MCF 10A (cell line): ENCODE data around the gene ZNF365. TPM values are rescaled to one million over a fixed set of nuclear protein-coding genes. Genes with fewer than 3 reads are reported as not detected.
"Not testable (repeated sequence)": the region's sequence is repeated elsewhere in the genome, so short reads cannot be mapped to it uniquely, and the experiment has no call there.

ENCODE experiments used
- BruUV-seq: library from RNA; stranded (reverse); fragments of 400-500 nt; replicated peaks from 2 replicates; lab custom pipeline; 2021; lab: Mats Ljungman, UMichigan
- CTCF ChIA-PET: fragments of 300-600 bp; sonication (Branson Sonifier 250); formaldehyde crosslinking; extraction: SDS; loops from one replicate; lab custom pipeline; 2021; ENCODE audit warnings: antibody characterized with exemption, inconsistent platforms; lab: Yijun Ruan, JAX
- POLR2A ChIA-PET: fragments of 300-600, 350-650 bp; sonication (Branson Sonifier 250); formaldehyde crosslinking; extraction: SDS; loops from one replicate; lab custom pipeline; 2020; ENCODE audit warnings: antibody characterized with exemption, inconsistent platforms; lab: Yijun Ruan, JAX
- DNase-seq: peaks from one replicate; pipeline ENCODE4 v3.0.0-alpha.2; 2018; ENCODE audit not compliant: unreplicated experiment
- H3K27ac Mint-ChIP-seq: one replicate; pipeline ENCODE4 v1.8.0; 2022; ENCODE audit warnings: mild to moderate bottlenecking, low read depth, mixed read lengths; ENCODE audit not compliant: unreplicated experiment
- H3K27me3 Mint-ChIP-seq: one replicate; pipeline ENCODE4 v1.8.0; 2022; ENCODE audit warnings: mixed read lengths; ENCODE audit not compliant: insufficient read depth, unreplicated experiment
- H3K36me3 Mint-ChIP-seq: one replicate; pipeline ENCODE4 v1.8.0; 2022; ENCODE audit warnings: mild to moderate bottlenecking, moderate library complexity, mixed read lengths; ENCODE audit not compliant: insufficient read depth, unreplicated experiment
- H3K4me1 Mint-ChIP-seq: one replicate; pipeline ENCODE4 v1.8.0; 2022; ENCODE audit warnings: mixed read lengths; ENCODE audit not compliant: insufficient read depth, unreplicated experiment
- H3K4me3 Mint-ChIP-seq: one replicate; pipeline ENCODE4 v1.8.0; 2022; ENCODE audit warnings: mild to moderate bottlenecking, moderate library complexity, mixed read lengths; ENCODE audit not compliant: unreplicated experiment
- H3K9me3 Mint-ChIP-seq: one replicate; pipeline ENCODE4 v1.8.0; 2022; ENCODE audit warnings: mixed read lengths; ENCODE audit not compliant: unreplicated experiment
- intact Hi-C: fragments of 100-400 bp; cut with micrococcal nuclease; formaldehyde crosslinking; loops from 2 replicates; pipeline ENCODE4 v1.14.1; 2022
- total RNA-seq: library from RNA; stranded (reverse); gene quantifications from 2 replicates; pipeline ENCODE4 v1.2.3, GENCODE V29; 2022
- TF ChIP-seq, protein P1 (sequence below): fragments of 200-600 bp; IDR thresholded peaks from one replicate; pipeline ENCODE4 v1.8.0; 2022; ENCODE audit warnings: antibody characterized with exemption, mild to moderate bottlenecking; ENCODE audit not compliant: unreplicated experiment

The ZNF365 gene
- total RNA-seq, 1 experiment from 2014 or later: 1.3 TPM

DNA sequence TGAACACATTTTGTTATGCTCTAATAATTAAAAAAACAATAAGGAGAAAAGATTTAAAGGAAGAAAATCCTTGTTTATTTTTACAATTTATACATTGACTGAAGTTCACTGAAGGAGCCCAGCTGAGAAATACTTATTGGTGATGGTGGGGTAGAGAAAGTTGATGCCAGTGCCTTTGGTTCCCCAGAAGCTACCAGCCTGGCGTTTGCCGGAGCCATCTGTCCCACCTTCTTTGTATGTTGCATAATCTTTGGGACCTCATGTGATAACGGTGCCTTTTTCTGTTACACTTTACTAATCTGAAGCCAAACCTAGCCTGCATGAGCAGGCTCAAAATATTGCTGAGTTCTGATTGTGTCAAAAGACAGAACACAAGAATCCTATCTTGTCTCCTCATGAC, 22.7 kb downstream of the ZNF365 start:
- no peaks in the 10 kb centered on the region for H3K27me3 Mint-ChIP-seq
- H3K9me3 Mint-ChIP-seq: peaks cover 3% of the 10 kb centered on the region
- no TSS peak for BruUV-seq
- no peaks in the 10 kb centered on the region for H3K36me3 Mint-ChIP-seq
- POLR2A ChIA-PET: no interaction called here
- H3K27ac Mint-ChIP-seq: no peak overlapping the region
- CTCF ChIA-PET: interaction anchor here (0.7 kb wide), 1 partner anchor 16 kb away, joined by 5 read pairs; no protein-coding TSS in a partner anchor
- no peak for DNase-seq
- TF ChIP-seq, protein P1, sequence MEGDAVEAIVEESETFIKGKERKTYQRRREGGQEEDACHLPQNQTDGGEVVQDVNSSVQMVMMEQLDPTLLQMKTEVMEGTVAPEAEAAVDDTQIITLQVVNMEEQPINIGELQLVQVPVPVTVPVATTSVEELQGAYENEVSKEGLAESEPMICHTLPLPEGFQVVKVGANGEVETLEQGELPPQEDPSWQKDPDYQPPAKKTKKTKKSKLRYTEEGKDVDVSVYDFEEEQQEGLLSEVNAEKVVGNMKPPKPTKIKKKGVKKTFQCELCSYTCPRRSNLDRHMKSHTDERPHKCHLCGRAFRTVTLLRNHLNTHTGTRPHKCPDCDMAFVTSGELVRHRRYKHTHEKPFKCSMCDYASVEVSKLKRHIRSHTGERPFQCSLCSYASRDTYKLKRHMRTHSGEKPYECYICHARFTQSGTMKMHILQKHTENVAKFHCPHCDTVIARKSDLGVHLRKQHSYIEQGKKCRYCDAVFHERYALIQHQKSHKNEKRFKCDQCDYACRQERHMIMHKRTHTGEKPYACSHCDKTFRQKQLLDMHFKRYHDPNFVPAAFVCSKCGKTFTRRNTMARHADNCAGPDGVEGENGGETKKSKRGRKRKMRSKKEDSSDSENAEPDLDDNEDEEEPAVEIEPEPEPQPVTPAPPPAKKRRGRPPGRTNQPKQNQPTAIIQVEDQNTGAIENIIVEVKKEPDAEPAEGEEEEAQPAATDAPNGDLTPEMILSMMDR: no peak
- no peak overlapping the region for H3K4me3 Mint-ChIP-seq
- intact Hi-C loops: no loop called here
- peaks cover 5% of the 10 kb centered on the region for H3K4me1 Mint-ChIP-seq

DNA sequence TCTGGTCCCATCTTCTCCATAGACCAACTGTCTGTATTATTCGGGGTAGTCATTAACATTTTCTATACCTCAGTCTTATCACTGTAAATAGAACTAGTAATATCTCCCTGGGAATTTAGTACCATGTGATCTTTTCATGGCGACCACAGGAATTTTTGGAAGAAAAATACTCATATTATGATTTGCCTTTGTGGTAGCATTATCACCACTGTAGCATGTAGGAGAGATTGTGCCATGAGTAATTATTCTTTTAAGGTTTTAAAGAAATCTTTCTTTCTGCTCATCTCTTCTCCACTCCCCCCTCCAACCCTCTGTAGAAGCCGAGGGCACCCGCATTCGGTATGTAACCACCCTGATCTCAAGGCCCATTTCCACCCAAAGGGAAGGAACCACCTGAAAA, 25.0 kb downstream of the ZNF365 start:
- POLR2A ChIA-PET: no interaction called here
- no peaks in the 10 kb centered on the region for H3K9me3 Mint-ChIP-seq
- no TSS peak for BruUV-seq
- TF ChIP-seq, protein P1: no peak
- H3K27ac Mint-ChIP-seq: no peak overlapping the region
- H3K4me3 Mint-ChIP-seq: no peak overlapping the region
- no peaks in the 10 kb centered on the region for H3K36me3 Mint-ChIP-seq
- no peak for DNase-seq
- H3K4me1 Mint-ChIP-seq: peaks cover 5% of the 10 kb centered on the region
- no peaks in the 10 kb centered on the region for H3K27me3 Mint-ChIP-seq
- intact Hi-C loops: no loop called here
- CTCF ChIA-PET: no interaction called here

GRCh38 chr10:62402508-62402907, 28.3 kb downstream of the ZNF365 start:
- ChIA-PET POLR2A (interaction anchor here (0.6 kb wide), 1 partner anchor 338 kb away, joined by 3 read pairs; no protein-coding TSS in a partner anchor), CTCF (interaction anchor here (0.6 to 1.0 kb wide), 2 partner anchors 12 to 15 kb away, joined by 3 read pairs; no protein-coding TSS in a partner anchor)
- Mint-ChIP-seq H3K4me3 (no peak overlapping the region), H3K36me3 (no peaks in the 10 kb centered on the region), H3K27ac (no peak overlapping the region), H3K27me3 (no peaks in the 10 kb centered on the region), H3K4me1 (no peaks in the 10 kb centered on the region), H3K9me3 (peaks cover 4% of the 10 kb centered on the region)
- TF ChIP-seq, protein P1: no peak
- intact Hi-C loops: no loop called here
- no TSS peak for BruUV-seq
- no peak for DNase-seq

DNA sequence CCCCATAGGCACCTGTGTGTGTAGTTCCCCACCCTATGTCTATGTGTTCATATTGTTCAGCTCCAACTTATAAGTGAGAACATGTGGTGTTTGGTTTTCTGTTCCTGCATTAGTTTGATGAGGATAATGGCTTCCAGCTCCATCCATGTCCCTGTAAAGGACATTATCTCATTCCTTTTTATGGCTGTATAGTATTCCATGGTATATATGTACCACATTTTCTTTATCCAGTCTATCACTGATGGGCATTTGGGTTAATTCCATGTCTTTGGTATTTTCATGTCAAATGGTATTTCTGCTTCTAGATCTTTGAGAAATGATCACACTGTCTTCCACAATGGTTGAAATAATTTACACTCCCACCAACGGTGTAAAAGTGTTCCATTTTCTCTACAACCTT, 36.4 kb downstream of the ZNF365 start:
- H3K27ac Mint-ChIP-seq, H3K27me3 Mint-ChIP-seq, H3K36me3 Mint-ChIP-seq, DNase-seq, intact Hi-C loops, BruUV-seq, H3K4me3 Mint-ChIP-seq, H3K4me1 Mint-ChIP-seq, POLR2A ChIA-PET: not testable (repeated sequence)
- H3K9me3 Mint-ChIP-seq: peaks cover 20% of the 10 kb centered on the region
- CTCF ChIA-PET: interaction anchor here (0.6 to 1.5 kb wide), 5 partner anchors 8 to 147 kb away, joined by 3 to 9 read pairs (median 4); no protein-coding TSS in a partner anchor

DNA sequence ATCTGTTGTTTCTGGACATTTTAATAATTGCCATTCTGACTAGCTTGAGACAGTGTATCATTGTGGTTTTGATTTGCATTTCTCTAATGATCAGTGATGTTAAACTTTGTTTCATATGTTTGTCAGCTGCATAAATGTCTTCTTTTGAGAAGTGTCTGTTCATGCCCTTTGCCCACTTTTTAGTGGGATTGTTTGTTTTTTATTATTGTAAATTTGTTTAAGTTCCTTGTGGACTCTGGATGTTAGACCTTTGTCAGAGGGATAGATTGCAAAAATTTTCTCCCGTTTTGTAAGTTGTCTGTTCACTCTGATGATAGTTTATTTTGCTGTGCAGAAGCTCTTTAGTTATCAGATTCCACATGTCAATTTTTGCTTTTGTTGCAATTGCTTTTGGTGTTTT, 36.8 kb downstream of the ZNF365 start:
- peaks cover 20% of the 10 kb centered on the region for H3K9me3 Mint-ChIP-seq
- H3K4me3 Mint-ChIP-seq, H3K27ac Mint-ChIP-seq, BruUV-seq, H3K27me3 Mint-ChIP-seq, H3K36me3 Mint-ChIP-seq, DNase-seq, POLR2A ChIA-PET, intact Hi-C loops, H3K4me1 Mint-ChIP-seq: not testable (repeated sequence)
- CTCF ChIA-PET: interaction anchor here (0.6 to 1.5 kb wide), 4 partner anchors 8 to 147 kb away, joined by 3 to 9 read pairs (median 4); no protein-coding TSS in a partner anchor
